ENCODE measurements around the gene TYMP. TPM values are rescaled to one million over a fixed set of nuclear protein-coding genes. Genes with fewer than 3 reads are reported as not detected.

Gene TYMP
- polyA plus RNA-seq, 2 donors: 35.7 to 48.0 TPM

- Histone ChIP-seq H3K36me3 (ENCODE audit: control insufficient read depth in 2 of 2, insufficient read depth in 2 of 2, low read length in 1 of 2) (peaks cover 0 to 1% of the 10 kb centered on the region in 2 donors), H3K4me1 (ENCODE audit: control insufficient read depth in 2 of 2, insufficient read depth in 2 of 2, low read length in 1 of 2) (peaks cover 0 to 12% of the 10 kb centered on the region in 2 donors), H3K4me3 (ENCODE audit: low read depth in 1 of 2, low read length in 2 of 2) (peak overlapping the region; percentile 61 to 62), H3K27me3 (ENCODE audit: control insufficient read depth in 1 of 2, insufficient read depth in 2 of 2, low read length in 2 of 2) (no peaks in the 10 kb centered on the region), H3K27ac (ENCODE audit: low read depth in 2 of 2, low read length in 1 of 2) (no peak overlapping the region), H3K9me3 (ENCODE audit: control insufficient read depth in 2 of 2, insufficient read depth in 1 of 2, low read depth in 1 of 2, low read length in 1 of 2) (no peaks in the 10 kb centered on the region)
- WGBS, 2 donors: 58 to 61% methylated on average over 35 of the region's 35 CpGs
Measured at GRCh38 chr22:50482107-50483074, 47.4 kb downstream of the TYMP start.

GRCh38 chr22:50481440-50482106 lies 48.2 kb downstream of the TYMP start, which contains the start of gene ADM2:
Gene ADM2, plus strand, starts transcription at chr22:50481543. Its CDS starts 305 bp downstream, at chr22:50481848.
- WGBS, 2 donors: 3 to 4% methylated on average over 36 to 70 of the region's 70 CpGs

GRCh38 chr22:50481045-50481439 lies 48.8 kb downstream of the TYMP start:
- H3K4me1 ChIP-seq (ENCODE audit: control insufficient read depth in 2 of 2, insufficient read depth in 2 of 2, low read length in 1 of 2): peaks cover 0 to 11% of the 10 kb centered on the region in 2 donors
- no peaks in the 10 kb centered on the region for H3K9me3 ChIP-seq (ENCODE audit: control insufficient read depth in 2 of 2, insufficient read depth in 1 of 2, low read depth in 1 of 2, low read length in 1 of 2)
- WGBS, 2 donors: 3 to 7% methylated on average over 36 to 45 of the region's 45 CpGs
- peak overlapping the region; percentile 61 to 62 for H3K4me3 ChIP-seq (ENCODE audit: low read depth in 1 of 2, low read length in 2 of 2)
- H3K36me3 ChIP-seq (ENCODE audit: control insufficient read depth in 2 of 2, insufficient read depth in 2 of 2, low read length in 1 of 2): peaks cover 0 to 1% of the 10 kb centered on the region in 2 donors
- no peak overlapping the region for H3K27ac ChIP-seq (ENCODE audit: low read depth in 2 of 2, low read length in 1 of 2)
- H3K27me3 ChIP-seq (ENCODE audit: control insufficient read depth in 1 of 2, insufficient read depth in 2 of 2, low read length in 2 of 2): no peaks in the 10 kb centered on the region

More at GRCh38 chr22:50481440-50482106, 48.2 kb downstream of the TYMP start, which contains the start of gene ADM2:
- Histone ChIP-seq H3K4me3 (ENCODE audit: low read depth in 1 of 2, low read length in 2 of 2) (peak within 1 kb of the TSS; percentile 61 to 62), H3K9me3 (ENCODE audit: control insufficient read depth in 2 of 2, insufficient read depth in 1 of 2, low read depth in 1 of 2, low read length in 1 of 2) (no peaks in the 10 kb centered on the region), H3K4me1 (ENCODE audit: control insufficient read depth in 2 of 2, insufficient read depth in 2 of 2, low read length in 1 of 2) (peaks cover 0 to 12% of the 10 kb centered on the region in 2 donors), H3K36me3 (ENCODE audit: control insufficient read depth in 2 of 2, insufficient read depth in 2 of 2, low read length in 1 of 2) (peaks cover 0 to 1% of the 10 kb centered on the region in 2 donors), H3K27ac (ENCODE audit: low read depth in 2 of 2, low read length in 1 of 2) (no peak within 1 kb of the TSS), H3K27me3 (ENCODE audit: control insufficient read depth in 1 of 2, insufficient read depth in 2 of 2, low read length in 2 of 2) (no peaks in the 10 kb centered on the region)

DNA sequence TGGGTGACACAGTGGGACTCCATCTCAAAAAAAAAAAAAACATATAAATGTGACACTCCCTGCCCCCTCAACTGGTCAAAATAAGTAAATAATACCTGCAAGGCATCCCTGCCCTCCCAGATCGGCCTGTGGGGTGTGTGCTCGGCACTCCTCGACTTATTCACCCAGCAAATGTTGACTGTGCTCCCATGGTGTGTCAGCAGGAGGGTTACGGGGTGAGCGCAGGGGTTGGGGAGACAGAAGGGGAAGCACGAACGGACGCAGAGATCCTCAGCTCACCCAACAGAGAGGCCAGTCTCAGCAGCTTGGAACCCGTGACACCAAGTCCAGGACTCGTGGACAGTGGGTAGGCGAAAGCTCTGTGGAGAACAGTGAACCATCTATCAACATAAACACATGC lies 50.1 kb downstream of the TYMP start:
- no peaks in the 10 kb centered on the region for H3K9me3 ChIP-seq (ENCODE audit: control insufficient read depth in 2 of 2, insufficient read depth in 1 of 2, low read depth in 1 of 2, low read length in 1 of 2)
- H3K4me1 ChIP-seq (ENCODE audit: control insufficient read depth in 2 of 2, insufficient read depth in 2 of 2, low read length in 1 of 2): peaks cover 0 to 12% of the 10 kb centered on the region in 2 donors
- 64 to 73% methylated on average over 11 of the region's 11 CpGs for WGBS, 2 donors
- H3K27ac ChIP-seq (ENCODE audit: low read depth in 2 of 2, low read length in 1 of 2): no peak overlapping the region
- no peaks in the 10 kb centered on the region for H3K27me3 ChIP-seq (ENCODE audit: control insufficient read depth in 1 of 2, insufficient read depth in 2 of 2, low read length in 2 of 2)
- peaks cover 0 to 1% of the 10 kb centered on the region in 2 donors for H3K36me3 ChIP-seq (ENCODE audit: control insufficient read depth in 2 of 2, insufficient read depth in 2 of 2, low read length in 1 of 2)
- H3K4me3 ChIP-seq (ENCODE audit: low read depth in 1 of 2, low read length in 2 of 2): no peak overlapping the region

DNA sequence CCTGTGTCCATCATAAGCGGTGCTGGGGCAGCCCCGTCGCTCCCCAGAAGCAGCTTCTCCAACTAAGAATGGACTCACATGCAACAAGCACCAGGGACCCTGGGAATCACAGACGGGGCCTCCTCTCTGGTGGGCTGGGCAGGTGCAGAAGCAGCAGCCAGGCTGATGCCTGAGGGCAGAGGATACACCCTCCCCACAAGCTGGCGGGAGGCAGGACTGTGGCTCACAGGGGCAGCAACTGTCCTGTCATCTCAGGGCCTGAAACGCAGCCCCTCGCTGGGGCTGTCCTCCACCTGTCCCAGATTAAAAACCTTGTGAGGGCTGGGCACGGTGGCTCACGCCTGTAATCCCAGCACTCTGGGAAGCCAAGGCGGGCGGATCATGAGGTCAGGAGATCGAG lies 51.9 kb downstream of the TYMP start:
- Histone ChIP-seq H3K27ac (ENCODE audit: low read depth in 2 of 2, low read length in 1 of 2) (no peak overlapping the region), H3K4me3 (ENCODE audit: low read depth in 1 of 2, low read length in 2 of 2) (no peak overlapping the region), H3K9me3 (ENCODE audit: control insufficient read depth in 2 of 2, insufficient read depth in 1 of 2, low read depth in 1 of 2, low read length in 1 of 2) (no peaks in the 10 kb centered on the region), H3K4me1 (ENCODE audit: control insufficient read depth in 2 of 2, insufficient read depth in 2 of 2, low read length in 1 of 2) (peaks cover 8 to 20% of the 10 kb centered on the region in 2 donors), H3K27me3 (ENCODE audit: control insufficient read depth in 1 of 2, insufficient read depth in 2 of 2, low read length in 2 of 2) (no peaks in the 10 kb centered on the region), H3K36me3 (ENCODE audit: control insufficient read depth in 2 of 2, insufficient read depth in 2 of 2, low read length in 1 of 2) (peaks cover 0 to 3% of the 10 kb centered on the region in 2 donors)
- WGBS, 2 donors: 90 to 94% methylated on average over 12 of the region's 12 CpGs

DNA sequence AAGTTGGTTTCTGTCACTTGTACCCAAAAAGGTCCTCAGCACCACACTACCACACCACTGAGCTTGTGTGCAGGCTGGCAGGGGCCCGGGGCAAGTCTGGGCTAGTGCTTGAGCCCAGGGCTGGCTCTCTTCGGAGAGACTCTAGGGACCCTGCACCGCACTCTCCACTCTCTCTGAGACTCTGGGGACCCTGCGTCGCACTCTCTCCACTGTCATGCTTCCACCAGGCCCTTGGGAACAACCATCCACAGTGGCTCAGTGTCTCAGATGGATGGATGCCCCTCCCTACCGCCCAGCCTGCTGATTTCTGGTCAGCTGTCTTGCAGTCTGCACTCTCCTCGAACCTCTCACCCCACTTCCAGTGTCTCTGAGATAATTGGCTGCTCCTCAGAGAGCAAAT lies 52.9 kb downstream of the TYMP start:
- H3K4me1 ChIP-seq (ENCODE audit: control insufficient read depth in 2 of 2, insufficient read depth in 2 of 2, low read length in 1 of 2): peaks cover 14 to 30% of the 10 kb centered on the region in 2 donors
- H3K27ac ChIP-seq (ENCODE audit: low read depth in 2 of 2, low read length in 1 of 2): no peak overlapping the region
- no peaks in the 10 kb centered on the region for H3K9me3 ChIP-seq (ENCODE audit: control insufficient read depth in 2 of 2, insufficient read depth in 1 of 2, low read depth in 1 of 2, low read length in 1 of 2)
- 59 to 62% methylated on average over 7 of the region's 7 CpGs for WGBS, 2 donors
- H3K27me3 ChIP-seq (ENCODE audit: control insufficient read depth in 1 of 2, insufficient read depth in 2 of 2, low read length in 2 of 2): no peaks in the 10 kb centered on the region
- peaks cover 0 to 3% of the 10 kb centered on the region in 2 donors for H3K36me3 ChIP-seq (ENCODE audit: control insufficient read depth in 2 of 2, insufficient read depth in 2 of 2, low read length in 1 of 2)
- H3K4me3 ChIP-seq (ENCODE audit: low read depth in 1 of 2, low read length in 2 of 2): no peak overlapping the region

Other genes with a start within 250 kb of the TYMP start
- 100 to 1,000 TPM; 107 to 186 TPM for gene PLXNB2, start 222.4 kb downstream of the TYMP start, polyA plus RNA-seq
- gene DENND6B, start 203.0 kb downstream of the TYMP start, polyA plus RNA-seq: 1 to 10 TPM; 2.4 to 6.8 TPM
- gene PPP6R2, start 186.7 kb downstream of the TYMP start, polyA plus RNA-seq: 10 to 100 TPM; 30.2 to 38.2 TPM
- gene SBF1, start 55.0 kb downstream of the TYMP start, polyA plus RNA-seq: 10 to 100 TPM; 44.3 to 73.5 TPM
- gene ADM2, start 48.5 kb downstream of the TYMP start, polyA plus RNA-seq: 1 to 10 TPM; 2.2 to 3.6 TPM
- gene MIOX, start 43.2 kb downstream of the TYMP start, polyA plus RNA-seq: not detected
- 10 to 100 TPM; 44.1 to 64.9 TPM for gene LMF2, start 22.3 kb downstream of the TYMP start, polyA plus RNA-seq
- 10 to 100 TPM; 32.9 to 35.4 TPM for gene NCAPH2, start 21.8 kb downstream of the TYMP start, polyA plus RNA-seq
- gene SCO2, start 4.4 kb downstream of the TYMP start, polyA plus RNA-seq: 1 to 10 TPM in 1 of 2 donors, under 1 TPM in 1; 0.61 to 3.2 TPM
- gene KLHDC7B, start 15.9 kb upstream of the TYMP start, polyA plus RNA-seq: under 1 TPM; 0.12 to 0.14 TPM
- under 1 TPM in 1 of 2 donors, not detected in 1; 0.32 TPM for gene SYCE3, start 32.9 kb upstream of the TYMP start, polyA plus RNA-seq
- 10 to 100 TPM in 1 of 2 donors, 1 to 10 TPM in 1; 9.4 to 55.5 TPM for gene CPT1B, start 48.4 kb upstream of the TYMP start, polyA plus RNA-seq
- 100 to 1,000 TPM in 1 of 2 donors, 10 to 100 TPM in 1; 50.1 to 110 TPM for gene CHKB, start 52.8 kb upstream of the TYMP start, polyA plus RNA-seq
- gene MAPK8IP2, start 70.8 kb upstream of the TYMP start, polyA plus RNA-seq: under 1 TPM; 0.55 to 0.61 TPM
- 10 to 100 TPM; 25.8 to 52.1 TPM for gene ARSA, start 98.1 kb upstream of the TYMP start, polyA plus RNA-seq
- 1 to 10 TPM; 4.1 to 9.0 TPM for gene SHANK3, start 142.8 kb upstream of the TYMP start, polyA plus RNA-seq
- gene ACR, start 208.2 kb upstream of the TYMP start, polyA plus RNA-seq: under 1 TPM; 0.14 to 0.20 TPM

All from esophagus (tissue), 2 donors.